ENCODE results near the gene PIK3CB.

GRCh38 chr3:138712086-138712485 lies 122.6 kb downstream of the PIK3CB start:
- no peak for TF ChIP-seq CTCF (IDR thresholded peaks at IDR 0.05)
- TF ChIP-seq POLR2AphosphoS5 (IDR thresholded peaks at IDR 0.05), result no peak
